Measurements from ENCODE around the gene MTA3.

DNA sequence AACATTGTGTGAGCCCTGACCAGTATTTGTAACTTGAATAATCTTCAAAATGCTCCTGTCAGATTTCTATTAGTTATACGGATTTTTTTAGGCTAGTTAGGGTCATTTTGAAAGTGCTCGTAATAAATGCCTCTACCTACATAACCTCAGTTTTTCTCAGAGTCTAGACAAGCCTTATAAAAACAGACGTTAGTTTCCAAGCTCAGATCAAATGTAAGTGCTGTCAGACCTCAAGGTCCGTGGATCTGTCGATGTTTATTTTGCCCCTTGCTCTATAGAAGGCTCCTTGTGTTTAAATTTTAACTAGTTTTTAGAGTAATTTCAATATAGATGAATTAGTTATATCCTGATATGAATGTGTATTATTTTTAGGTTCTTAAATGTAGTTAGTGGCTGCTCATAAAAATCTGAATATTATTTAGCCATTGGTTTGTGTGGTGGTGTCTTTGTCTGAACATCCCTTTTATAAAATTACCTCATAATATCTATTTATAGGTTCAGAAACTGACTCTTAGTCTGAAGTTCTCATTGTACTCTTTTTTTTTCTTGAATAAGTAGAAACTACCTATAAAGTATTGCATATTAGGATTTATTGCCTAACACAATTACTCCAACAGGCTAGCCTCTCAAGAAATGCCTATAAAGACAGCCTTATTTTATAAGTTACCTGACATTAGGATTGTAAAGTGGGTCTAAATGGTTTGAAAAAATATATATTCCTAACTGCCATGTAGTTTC is 71.1 kb downstream of the MTA3 start:
- TF ChIP-seq, protein P1, sequence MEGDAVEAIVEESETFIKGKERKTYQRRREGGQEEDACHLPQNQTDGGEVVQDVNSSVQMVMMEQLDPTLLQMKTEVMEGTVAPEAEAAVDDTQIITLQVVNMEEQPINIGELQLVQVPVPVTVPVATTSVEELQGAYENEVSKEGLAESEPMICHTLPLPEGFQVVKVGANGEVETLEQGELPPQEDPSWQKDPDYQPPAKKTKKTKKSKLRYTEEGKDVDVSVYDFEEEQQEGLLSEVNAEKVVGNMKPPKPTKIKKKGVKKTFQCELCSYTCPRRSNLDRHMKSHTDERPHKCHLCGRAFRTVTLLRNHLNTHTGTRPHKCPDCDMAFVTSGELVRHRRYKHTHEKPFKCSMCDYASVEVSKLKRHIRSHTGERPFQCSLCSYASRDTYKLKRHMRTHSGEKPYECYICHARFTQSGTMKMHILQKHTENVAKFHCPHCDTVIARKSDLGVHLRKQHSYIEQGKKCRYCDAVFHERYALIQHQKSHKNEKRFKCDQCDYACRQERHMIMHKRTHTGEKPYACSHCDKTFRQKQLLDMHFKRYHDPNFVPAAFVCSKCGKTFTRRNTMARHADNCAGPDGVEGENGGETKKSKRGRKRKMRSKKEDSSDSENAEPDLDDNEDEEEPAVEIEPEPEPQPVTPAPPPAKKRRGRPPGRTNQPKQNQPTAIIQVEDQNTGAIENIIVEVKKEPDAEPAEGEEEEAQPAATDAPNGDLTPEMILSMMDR (IDR thresholded peaks at IDR 0.05), result no peak
- TF ChIP-seq EZH2 (IDR thresholded peaks at IDR 0.05; ENCODE audit: borderline replicate concordance, insufficient read depth, low read depth, low read length, poor library complexity, severe bottlenecking), result no peak

Data from B cell (primary cell).